HFFc6 (cell line): Measurements from ENCODE around the gene CENPP. TPM values are rescaled to one million over a fixed set of nuclear protein-coding genes. Genes with fewer than 3 reads are reported as not detected.

Experiments
- DNase-seq: peaks from one replicate; pipeline ENCODE4 v3.0.0-alpha.2; 2018
- H3K27ac Mint-ChIP-seq: 2 replicates; pipeline ENCODE4 v1.8.0; 2020; ENCODE audit warnings: mild to moderate bottlenecking, mixed read lengths
- H3K27me3 Mint-ChIP-seq: 2 replicates; pipeline ENCODE4 v1.8.0; 2021; ENCODE audit warnings: mild to moderate bottlenecking, moderate library complexity, mixed read lengths; ENCODE audit not compliant: insufficient read depth
- H3K36me3 Mint-ChIP-seq: 2 replicates; pipeline ENCODE4 v1.8.0; 2021; ENCODE audit warnings: low read depth, mixed read lengths
- H3K4me1 Mint-ChIP-seq: 2 replicates; pipeline ENCODE4 v1.8.0; 2020; ENCODE audit warnings: low read depth, mixed read lengths
- H3K4me3 Mint-ChIP-seq: 2 replicates; pipeline ENCODE4 v1.8.0; 2020; ENCODE audit warnings: mild to moderate bottlenecking, moderate library complexity, mixed read lengths
- H3K9me3 Mint-ChIP-seq: 2 replicates; pipeline ENCODE4 v1.8.0; 2020; ENCODE audit warnings: mild to moderate bottlenecking, mixed read lengths
- CTCF ChIP-seq: fragments of 200-600 bp; sonication (generic); IDR thresholded peaks from 2 replicates; pipeline ENCODE4 v1.5.0; 2021; ENCODE audit warnings: antibody characterized with exemption, mild to moderate bottlenecking
- total RNA-seq, 6 experiments: library from RNA; stranded (reverse); fragmentation: NEBNext Ultra II Directional; extraction: Animal tissue kit (Norgen Biotek cat#: 25700); gene quantifications; 2 replicates in 1 of 6; 3 replicates in 5 of 6; pipeline ENCODE4 v1.2.3, GENCODE V29; 2021

Gene CENPP
- total RNA-seq, 6 experiments from 2014 or later, result 3.0 to 7.0 (median 6.0) TPM

GRCh38 chr9:92482805-92483204 is 157.1 kb downstream of the CENPP start:
- H3K27me3 Mint-ChIP-seq, result no peaks in the 10 kb centered on the region
- H3K36me3 Mint-ChIP-seq, result no peaks in the 10 kb centered on the region
- TF ChIP-seq CTCF, result no peak
- no peaks in the 10 kb centered on the region for H3K9me3 Mint-ChIP-seq
- peaks cover 58% of the 10 kb centered on the region for H3K4me1 Mint-ChIP-seq
- H3K4me3 Mint-ChIP-seq, result no peak overlapping the region
- H3K27ac Mint-ChIP-seq, result no peak overlapping the region
- DNase-seq, result no peak

GRCh38 chr9:92483627-92484545 is 158.1 kb downstream of the CENPP start:
- Mint-ChIP-seq H3K36me3 (no peaks in the 10 kb centered on the region), H3K27me3 (no peaks in the 10 kb centered on the region), H3K4me1 (peaks cover 62% of the 10 kb centered on the region), H3K27ac (peak overlapping the region; percentile 78), H3K4me3 (peak overlapping the region; percentile 56), H3K9me3 (no peaks in the 10 kb centered on the region)
- DNase-seq, result peak; percentile 21
- TF ChIP-seq CTCF, result no peak

DNA sequence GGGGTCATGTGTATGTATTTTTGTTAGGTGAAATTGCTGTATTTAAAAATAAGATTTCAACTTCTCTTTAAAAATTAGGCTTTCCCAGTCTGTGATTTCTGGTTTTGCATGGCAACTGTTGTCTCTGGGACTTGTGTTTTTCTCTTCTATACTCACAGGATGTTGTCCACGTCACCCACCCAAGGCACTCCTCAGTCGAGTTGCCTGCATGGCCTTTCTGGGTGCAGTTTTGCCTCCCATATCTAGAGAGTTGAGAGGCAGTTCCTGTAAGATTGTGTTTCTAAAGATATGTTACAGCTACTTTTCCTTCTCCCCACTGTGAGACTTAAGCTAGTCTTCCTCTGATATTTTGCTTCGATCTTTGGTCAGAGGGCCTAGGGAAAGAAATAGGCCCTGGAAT is 158.8 kb downstream of the CENPP start:
- no peak overlapping the region for H3K27ac Mint-ChIP-seq
- no peaks in the 10 kb centered on the region for H3K9me3 Mint-ChIP-seq
- no peaks in the 10 kb centered on the region for H3K27me3 Mint-ChIP-seq
- H3K36me3 Mint-ChIP-seq, result no peaks in the 10 kb centered on the region
- TF ChIP-seq CTCF, result no peak
- DNase-seq, result no peak
- H3K4me1 Mint-ChIP-seq, result peaks cover 64% of the 10 kb centered on the region
- no peak overlapping the region for H3K4me3 Mint-ChIP-seq

GRCh38 chr9:92486371-92486770 is 160.6 kb downstream of the CENPP start:
- no peak overlapping the region for H3K27ac Mint-ChIP-seq

More at GRCh38 chr9:92486371-92486770, 160.6 kb downstream of the CENPP start:
- no peaks in the 10 kb centered on the region for H3K9me3 Mint-ChIP-seq
- DNase-seq, result no peak
- no peaks in the 10 kb centered on the region for H3K27me3 Mint-ChIP-seq
- H3K36me3 Mint-ChIP-seq, result no peaks in the 10 kb centered on the region
- H3K4me3 Mint-ChIP-seq, result no peak overlapping the region
- no peak for TF ChIP-seq CTCF
- peaks cover 53% of the 10 kb centered on the region for H3K4me1 Mint-ChIP-seq
